HG03432 (cell line): Measurements from ENCODE around the gene KRT31.
"Not testable (repeated sequence)": the region's sequence is repeated elsewhere in the genome, so short reads cannot be mapped to it uniquely, and the experiment has no call there.

Source experiments
- ATAC-seq: cut with Tn5 transposase; IDR thresholded peaks from one replicate; pipeline ENCODE4 v1.9.1; 2021; ENCODE audit warnings: mild to moderate bottlenecking, moderate library complexity; ENCODE audit not compliant: unreplicated experiment

KRT31 gene

GRCh38 chr17:41418116-41418860 is 20.9 kb upstream of the KRT31 start:
- ATAC-seq = no peak

- ATAC-seq = no peak
Observed at GRCh38 chr17:41417576-41418015, 20.2 kb upstream of the KRT31 start.

- no peak for ATAC-seq
Observed at GRCh38 chr17:41417127-41417526, 19.7 kb upstream of the KRT31 start.

GRCh38 chr17:41416479-41416878 is 19.1 kb upstream of the KRT31 start:
- ATAC-seq = no peak

- no peak for ATAC-seq
Observed at GRCh38 chr17:41415833-41416335, 18.5 kb upstream of the KRT31 start.

GRCh38 chr17:41415411-41415810 is 18.0 kb upstream of the KRT31 start:
- no peak for ATAC-seq

GRCh38 chr17:41413982-41414381 is 16.6 kb upstream of the KRT31 start:
- no peak for ATAC-seq

- no peak for ATAC-seq
Observed at GRCh38 chr17:41413353-41413957, 16.0 kb upstream of the KRT31 start.

GRCh38 chr17:41411072-41411840 is 13.8 kb upstream of the KRT31 start:
- no peak for ATAC-seq

GRCh38 chr17:41407226-41407625 is 9.8 kb upstream of the KRT31 start:
- ATAC-seq = no peak

- no peak for ATAC-seq
Observed at GRCh38 chr17:41406205-41406604, 8.8 kb upstream of the KRT31 start.

GRCh38 chr17:41404024-41404671 is 6.7 kb upstream of the KRT31 start:
- no peak for ATAC-seq

- no peak for ATAC-seq
Observed at GRCh38 chr17:41403404-41404023, 6.1 kb upstream of the KRT31 start.

GRCh38 chr17:41402161-41402560 is 4.8 kb upstream of the KRT31 start:
- no peak for ATAC-seq

GRCh38 chr17:41396340-41396739 is 1.1 kb downstream of the KRT31 start:
- no peak for ATAC-seq

- ATAC-seq = no peak
Observed at GRCh38 chr17:41395611-41396010, 1.8 kb downstream of the KRT31 start.

- ATAC-seq = not testable (repeated sequence)
Observed at GRCh38 chr17:41395044-41395443, 2.4 kb downstream of the KRT31 start.

GRCh38 chr17:41394254-41394996 is 3.0 kb downstream of the KRT31 start:
- no peak for ATAC-seq

GRCh38 chr17:41393826-41394225 is 3.6 kb downstream of the KRT31 start:
- no peak for ATAC-seq

GRCh38 chr17:41393294-41393693 is 4.1 kb downstream of the KRT31 start:
- no peak for ATAC-seq
